Caco-2 (cell line): ENCODE measurements around the gene CAMKMT. TPM values are rescaled to one million over a fixed set of nuclear protein-coding genes. Genes with fewer than 3 reads are reported as not detected.

Source experiments
- BruUV-seq: library from RNA; stranded (reverse); fragments of 400-500 nt; replicated peaks from 2 replicates; lab custom pipeline; 2021; lab: Mats Ljungman, UMichigan
- CTCF ChIA-PET: fragments of 300-600 bp; sonication (Branson Sonifier 250); formaldehyde crosslinking; loops from one replicate; lab custom pipeline; 2022; ENCODE audit warnings: antibody characterized with exemption; lab: Charles Lee
- POLR2A ChIA-PET: fragments of 300-600 bp; sonication (Branson Sonifier 250); formaldehyde crosslinking; loops from one replicate; lab custom pipeline; 2022; ENCODE audit warnings: antibody characterized with exemption; lab: Charles Lee
- DNase-seq, 2 experiments: peaks; one replicate each; pipeline versions ENCODE4 v3.0.0 to v3.0.0-alpha.2; 2020 to 2022
- H3K27me3 ChIP-seq: replicated peaks from 2 replicates; pipeline ENCODE4 v1.6.0; 2011; ENCODE audit warnings: low read length; ENCODE audit not compliant: control insufficient read depth, insufficient read depth
- H3K36me3 ChIP-seq: 2 replicates; pipeline ENCODE4 v1.5.1; 2011; ENCODE audit warnings: low read length; ENCODE audit not compliant: control insufficient read depth, insufficient read depth
- H3K4me1 ChIP-seq: fragments of 250-450 bp; sonication (Bioruptor Pico); 2 replicates; pipeline ENCODE4 v1.5.1; 2020; ENCODE audit warnings: mild to moderate bottlenecking
- H3K4me3 ChIP-seq: 2 replicates; pipeline ENCODE4 v1.5.1; 2011; ENCODE audit warnings: low read depth, mild to moderate bottlenecking, control low read depth, low read length
- H3K9me3 ChIP-seq: fragments of 250-450 bp; sonication (Bioruptor Pico); 2 replicates; pipeline ENCODE4 v1.5.1; 2020; ENCODE audit warnings: mild to moderate bottlenecking, moderate library complexity
- H3K27ac Mint-ChIP-seq: one replicate; pipeline ENCODE4 v1.8.0; 2022; ENCODE audit warnings: mixed read lengths; ENCODE audit not compliant: unreplicated experiment
- H3K27me3 Mint-ChIP-seq: one replicate; pipeline ENCODE4 v1.8.0; 2022; ENCODE audit warnings: mixed read lengths; ENCODE audit not compliant: insufficient read depth, unreplicated experiment
- H3K36me3 Mint-ChIP-seq: one replicate; pipeline ENCODE4 v1.8.0; 2022; ENCODE audit warnings: mild to moderate bottlenecking, mixed read lengths; ENCODE audit not compliant: insufficient read depth, unreplicated experiment
- H3K4me1 Mint-ChIP-seq: one replicate; pipeline ENCODE4 v1.8.0; 2022; ENCODE audit warnings: low read depth, mixed read lengths; ENCODE audit not compliant: unreplicated experiment
- H3K4me3 Mint-ChIP-seq: one replicate; pipeline ENCODE4 v1.8.0; 2022; ENCODE audit warnings: mild to moderate bottlenecking, moderate library complexity, mixed read lengths; ENCODE audit not compliant: unreplicated experiment
- H3K9me3 Mint-ChIP-seq: one replicate; pipeline ENCODE4 v1.8.0; 2022; ENCODE audit warnings: mixed read lengths; ENCODE audit not compliant: unreplicated experiment
- CTCF ChIP-seq, 2 experiments: fragments of 200-600 bp in 1 of 2; IDR thresholded peaks; 1 replicate in 1 of 2; 2 replicates in 1 of 2; pipeline versions ENCODE4 v1.5.1 to v1.8.0; 2011 to 2022; ENCODE audit warnings: antibody characterized with exemption in 1 of 2, control low read depth in 1 of 2, inconsistent platforms in 1 of 2, low read depth in 1 of 2, low read length in 1 of 2, mild to moderate bottlenecking in 1 of 2, moderate library complexity in 1 of 2; ENCODE audit not compliant: insufficient read depth in 1 of 2, severe bottlenecking in 1 of 2, unreplicated experiment in 1 of 2
- intact Hi-C: fragments of 100-400 bp; cut with micrococcal nuclease; formaldehyde crosslinking; loops from one replicate; pipeline ENCODE4 v1.10.0; 2022; ENCODE audit not compliant: unreplicated experiment
- total RNA-seq: library from RNA; stranded (reverse); gene quantifications from 2 replicates; pipeline ENCODE4 v1.2.3, GENCODE V29; 2022

Gene CAMKMT
- total RNA-seq, 1 experiment from 2014 or later = 25.2 TPM

- DNase-seq = no peak
- Histone ChIP-seq H3K4me3 (no peak overlapping the region), H3K9me3 (peaks cover 9% of the 10 kb centered on the region; the same call in 1 of the 2 replicates), H3K27me3 (no peaks in the 10 kb centered on the region), H3K36me3 (no peaks in the 10 kb centered on the region), H3K4me1 (peaks cover 19% of the 10 kb centered on the region)
- H3K4me3 Mint-ChIP-seq = no peak overlapping the region
- H3K4me1 Mint-ChIP-seq = peaks cover 14% of the 10 kb centered on the region
- no TSS peak for BruUV-seq
- H3K36me3 Mint-ChIP-seq = no peaks in the 10 kb centered on the region
- no peak for TF ChIP-seq CTCF (IDR thresholded peaks at IDR 0.05; ENCODE audit: insufficient read depth in 1 of 2, low read depth in 1 of 2, low read length in 1 of 2, severe bottlenecking in 1 of 2, unreplicated experiment in 1 of 2)
- CTCF ChIA-PET = no interaction called here
- no peaks in the 10 kb centered on the region for H3K27me3 Mint-ChIP-seq
- no peak overlapping the region for H3K27ac Mint-ChIP-seq
- POLR2A ChIA-PET = no interaction called here
- H3K9me3 Mint-ChIP-seq = peaks cover 9% of the 10 kb centered on the region
- intact Hi-C loops = no loop called here
Measured at GRCh38 chr2:44780406-44780805, 418.7 kb downstream of the CAMKMT start.

GRCh38 chr2:44785433-44785832 lies 423.7 kb downstream of the CAMKMT start:
- Mint-ChIP-seq H3K36me3 (no peaks in the 10 kb centered on the region), H3K9me3 (peaks cover 9% of the 10 kb centered on the region), H3K27me3 (no peaks in the 10 kb centered on the region), H3K4me1 (peaks cover 18% of the 10 kb centered on the region), H3K4me3 (no peak overlapping the region), H3K27ac (peak overlapping the region; percentile 66)
- intact Hi-C loops = no loop called here
- no peak for TF ChIP-seq CTCF (IDR thresholded peaks at IDR 0.05; ENCODE audit: insufficient read depth in 1 of 2, low read depth in 1 of 2, low read length in 1 of 2, severe bottlenecking in 1 of 2, unreplicated experiment in 1 of 2)
- DNase-seq = no peak
- BruUV-seq = no TSS peak
- H3K9me3 ChIP-seq = 0 out of 2 replicates have a peak, but pooled peaks cover 3% of the 10 kb centered on the region
- POLR2A ChIA-PET = no interaction called here
- H3K27me3 ChIP-seq = no peaks in the 10 kb centered on the region
- peaks cover 23% of the 10 kb centered on the region for H3K4me1 ChIP-seq
- no peaks in the 10 kb centered on the region for H3K36me3 ChIP-seq
- H3K4me3 ChIP-seq = no peak overlapping the region
- CTCF ChIA-PET = no interaction called here

- H3K9me3 Mint-ChIP-seq = peaks cover 9% of the 10 kb centered on the region
- ChIA-PET CTCF (interaction anchor here (1.2 kb wide), 1 partner anchor 306 kb away, joined by 3 read pairs; no protein-coding TSS in a partner anchor), POLR2A (no interaction called here)
- no peaks in the 10 kb centered on the region for H3K27me3 Mint-ChIP-seq
- DNase-seq = peak; percentile 32 to 55
- Histone ChIP-seq H3K4me1 (peaks cover 23% of the 10 kb centered on the region), H3K4me3 (no peak overlapping the region), H3K9me3 (0 out of 2 replicates have a peak, but pooled peaks cover 3% of the 10 kb centered on the region), H3K36me3 (no peaks in the 10 kb centered on the region), H3K27me3 (no peaks in the 10 kb centered on the region)
- no peaks in the 10 kb centered on the region for H3K36me3 Mint-ChIP-seq
- no peak for TF ChIP-seq CTCF (IDR thresholded peaks at IDR 0.05; ENCODE audit: insufficient read depth in 1 of 2, low read depth in 1 of 2, low read length in 1 of 2, severe bottlenecking in 1 of 2, unreplicated experiment in 1 of 2)
- no TSS peak for BruUV-seq
- peaks cover 18% of the 10 kb centered on the region for H3K4me1 Mint-ChIP-seq
- peak overlapping the region; percentile 66 for H3K27ac Mint-ChIP-seq
- intact Hi-C loops = no loop called here
- peak overlapping the region; percentile 34 for H3K4me3 Mint-ChIP-seq
Measured at GRCh38 chr2:44786045-44786816, 424.5 kb downstream of the CAMKMT start.
